GM23248 (cell line): ENCODE results near the gene CPNE5. TPM values are rescaled to one million over a fixed set of nuclear protein-coding genes. Genes with fewer than 3 reads are reported as not detected.

Source experiments
- DNase-seq: peaks from one replicate; pipeline ENCODE4 v3.0.0-alpha.2; 2015
- H2AFZ ChIP-seq: fragments of 200-600 bp; sonication (generic); 2 replicates; pipeline ENCODE4 v1.6.1; 2016; ENCODE audit warnings: antibody characterized with exemption
- H3F3A ChIP-seq: fragments of 200-600 bp; sonication (generic); 2 replicates; pipeline ENCODE4 v1.6.1; 2016; ENCODE audit warnings: mild to moderate bottlenecking, antibody characterized with exemption, mixed run types; ENCODE audit not compliant: insufficient read depth
- H3K27ac ChIP-seq: fragments of 200-600 bp; sonication (generic); 2 replicates; pipeline ENCODE4 v1.5.1; 2016; ENCODE audit warnings: mild to moderate bottlenecking
- H3K27me3 ChIP-seq: fragments of 200-600 bp; sonication (generic); replicated peaks from 2 replicates; pipeline ENCODE4 v1.6.1; 2016; ENCODE audit warnings: mild to moderate bottlenecking; ENCODE audit not compliant: insufficient read depth
- H3K36me3 ChIP-seq: fragments of 200-600 bp; sonication (generic); 2 replicates; pipeline ENCODE4 v1.6.1; 2016; ENCODE audit warnings: low read depth, mild to moderate bottlenecking
- H3K4me1 ChIP-seq: fragments of 200-600 bp; sonication (generic); 2 replicates; pipeline ENCODE4 v1.6.1; 2016; ENCODE audit warnings: mild to moderate bottlenecking; ENCODE audit not compliant: insufficient read depth
- H3K4me2 ChIP-seq: fragments of 200-600 bp; sonication (generic); one replicate; pipeline ENCODE4 v1.6.1; 2016; ENCODE audit warnings: mild to moderate bottlenecking; ENCODE audit not compliant: unreplicated experiment
- H3K4me3 ChIP-seq: fragments of 200-600 bp; sonication (generic); 2 replicates; pipeline ENCODE4 v1.5.1; 2016; ENCODE audit warnings: mild to moderate bottlenecking
- H3K79me2 ChIP-seq: fragments of 200-600 bp; sonication (generic); 2 replicates; pipeline ENCODE4 v1.6.1; 2016; ENCODE audit warnings: mild to moderate bottlenecking; ENCODE audit not compliant: insufficient read depth
- H3K9ac ChIP-seq: fragments of 200-600 bp; sonication (generic); 2 replicates; pipeline ENCODE4 v1.6.1; 2016; ENCODE audit warnings: mild to moderate bottlenecking
- H3K9me2 ChIP-seq: fragments of 200-600 bp; sonication (generic); 2 replicates; pipeline ENCODE4 v1.6.1; 2016; ENCODE audit warnings: mixed run types, mild to moderate bottlenecking, moderate library complexity; ENCODE audit not compliant: insufficient read depth
- H3K9me3 ChIP-seq: fragments of 200-600 bp; sonication (generic); one replicate; pipeline ENCODE4 v1.6.1; 2017; ENCODE audit warnings: low read depth
- H4K20me1 ChIP-seq: fragments of 200-600 bp; sonication (generic); 2 replicates; pipeline ENCODE4 v1.6.0; 2016; ENCODE audit not compliant: insufficient read depth
- EZH2 ChIP-seq: fragments of 200-600 bp; sonication (generic); IDR thresholded peaks from 2 replicates; pipeline ENCODE4 v1.6.1; 2018; ENCODE audit warnings: antibody characterized with exemption, mild to moderate bottlenecking; ENCODE audit not compliant: insufficient read depth, poor library complexity, severe bottlenecking
- EZH2phosphoT487 ChIP-seq: fragments of 200-600 bp; sonication (generic); IDR thresholded peaks from 2 replicates; pipeline ENCODE4 v1.6.1; 2018; ENCODE audit warnings: antibody characterized with exemption, moderate library complexity, mild to moderate bottlenecking, low read depth; ENCODE audit not compliant: insufficient read depth
- WGBS, 2 experiments: methylation state at CpG; one replicate each; pipeline ENCODE4 v1.1.6; 2015 to 2017; ENCODE audit warnings: low lambda C conversion rate in 2 of 2, low coverage in 1 of 2; ENCODE audit errors: missing lambda C conversion rate in 2 of 2; 5-methylcytosine and 5-hydroxymethylcytosine counted together
- in situ Hi-C: fragments of 300-500 bp; cut with MboI; formaldehyde crosslinking; loops from 2 replicates; pipeline ENCODE4 v1.15.0; 2020
- polyA plus RNA-seq: library from polyadenylated mRNA; unstranded; fragments of >200 nt; fragmentation: Nextera tagmentation; extraction: Ambion mirVana; gene quantifications from 2 replicates; pipeline ENCODE4 v1.2.1, GENCODE V29; 2016
- total RNA-seq: library from RNA; depleted of rRNA; stranded (reverse); fragments of >200 nt; shearing (Covaris generic); gene quantifications from 2 replicates; pipeline ENCODE4 v1.2.3, GENCODE V29; 2014

CPNE5 gene
- total and polyA plus RNA-seq, 2 experiments from 2014 or later = 0.23 TPM; not detected in 1

DNA sequence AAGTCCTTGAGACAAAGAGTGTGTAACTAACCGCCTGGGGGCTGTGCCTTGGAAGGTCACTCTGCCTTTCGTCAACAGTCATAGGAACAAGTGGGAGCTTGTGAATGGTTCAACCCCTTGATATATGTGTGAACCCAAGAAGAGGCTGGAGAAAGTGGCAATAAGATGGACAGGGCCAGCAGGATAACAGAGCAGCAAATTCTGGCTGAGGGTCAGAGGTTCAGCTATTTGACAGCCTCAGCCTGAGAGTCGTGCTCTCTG lies 54.9 kb downstream of the CPNE5 start:
- Histone ChIP-seq H3F3A (no peaks in the 10 kb centered on the region), H3K4me1 (peaks cover 9% of the 10 kb centered on the region), H4K20me1 (no peaks in the 10 kb centered on the region), H3K36me3 (no peaks in the 10 kb centered on the region), H3K9me2 (no peaks in the 10 kb centered on the region), H2AFZ (no peak overlapping the region), H3K4me2 (no peak overlapping the region), H3K9me3 (no peaks in the 10 kb centered on the region), H3K27me3 (no peaks in the 10 kb centered on the region; the same call in 1 of the 2 replicates), H3K27ac (no peak overlapping the region), H3K9ac (no peak overlapping the region), H3K79me2 (no peaks in the 10 kb centered on the region), H3K4me3 (no peak overlapping the region)
- no peak for DNase-seq
- TF ChIP-seq EZH2 (no peak), EZH2phosphoT487 (no peak)
- in situ Hi-C loops = no loop called here
- 79 to 92% methylated on average over 3 of the region's 3 CpGs for WGBS, 2 experiments

DNA sequence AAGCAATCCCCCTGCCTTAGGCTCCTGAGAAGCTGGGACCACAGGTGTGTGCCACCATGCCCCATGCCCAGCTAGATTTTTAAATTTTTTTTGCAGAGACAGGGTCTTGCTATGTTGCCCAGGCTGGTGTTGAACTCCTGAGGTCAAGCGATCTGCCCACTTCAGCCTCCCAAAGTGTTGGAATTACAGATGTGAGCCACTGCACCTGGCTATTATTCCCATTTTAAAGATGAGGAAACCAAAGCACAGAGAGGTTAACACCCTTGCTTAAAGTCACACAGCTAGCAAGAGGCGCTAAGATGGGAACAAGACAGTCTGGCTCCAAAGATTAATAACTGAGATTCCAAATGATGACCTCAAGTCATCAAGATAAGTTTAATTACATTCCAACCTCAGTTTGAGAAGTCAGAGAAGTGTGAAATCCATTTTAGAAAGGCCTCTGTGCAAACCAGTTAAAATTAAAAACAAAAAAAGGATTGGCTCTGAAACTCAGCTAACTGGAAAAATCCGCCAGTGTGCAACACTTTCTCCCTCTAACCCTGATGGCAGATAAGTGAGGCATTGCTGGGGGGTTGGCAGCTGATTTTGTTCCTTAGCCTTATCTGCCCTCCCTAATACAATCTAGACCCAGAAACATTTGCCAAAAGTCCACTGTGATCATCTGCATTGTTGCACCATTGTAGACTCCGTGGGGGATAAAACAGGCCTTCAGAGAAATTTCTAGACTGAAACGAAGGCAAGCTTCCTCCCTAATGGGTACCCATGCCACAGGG lies 55.5 kb downstream of the CPNE5 start:
- WGBS, 2 experiments = 91 to 94% methylated on average over 5 of the region's 5 CpGs
- H3K36me3 ChIP-seq = no peaks in the 10 kb centered on the region
- H3K79me2 ChIP-seq = no peaks in the 10 kb centered on the region
- H4K20me1 ChIP-seq = no peaks in the 10 kb centered on the region
- H2AFZ ChIP-seq = no peak overlapping the region
- no peak overlapping the region for H3K27ac ChIP-seq
- H3K9me3 ChIP-seq = no peaks in the 10 kb centered on the region
- in situ Hi-C loops = no loop called here
- H3K4me3 ChIP-seq = no peak overlapping the region
- no peak overlapping the region for H3K9ac ChIP-seq
- peaks cover 4% of the 10 kb centered on the region for H3K4me1 ChIP-seq
- TF ChIP-seq EZH2 (no peak), EZH2phosphoT487 (no peak)
- H3K9me2 ChIP-seq = no peaks in the 10 kb centered on the region
- no peak overlapping the region for H3K4me2 ChIP-seq
- DNase-seq = no peak
- no peaks in the 10 kb centered on the region for H3K27me3 ChIP-seq
- no peaks in the 10 kb centered on the region for H3F3A ChIP-seq

DNA sequence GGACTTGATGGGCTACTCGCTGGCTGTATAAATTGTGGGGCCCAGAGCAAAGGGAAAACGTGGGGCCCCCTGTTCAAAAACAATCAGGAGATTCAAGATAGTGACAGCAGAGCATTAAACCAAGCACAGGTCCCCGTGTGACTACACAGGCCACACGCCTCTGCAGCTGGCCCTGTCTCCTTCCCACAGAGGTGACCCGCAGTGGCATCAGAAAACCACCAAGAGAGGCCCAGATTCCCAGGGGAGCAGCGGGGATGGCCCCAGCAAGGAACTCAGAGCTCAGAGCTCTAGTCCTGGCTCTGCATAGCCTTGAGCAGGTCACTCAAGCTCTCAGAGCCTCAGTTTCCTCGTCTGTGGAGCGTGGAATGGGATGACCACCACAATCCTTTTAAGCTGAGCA lies 57.6 kb downstream of the CPNE5 start:
- Histone ChIP-seq H2AFZ (no peak overlapping the region), H3K4me2 (no peak overlapping the region), H4K20me1 (no peaks in the 10 kb centered on the region), H3K9me3 (no peaks in the 10 kb centered on the region), H3K79me2 (no peaks in the 10 kb centered on the region), H3K36me3 (no peaks in the 10 kb centered on the region), H3K9ac (no peak overlapping the region), H3F3A (no peaks in the 10 kb centered on the region), H3K27me3 (no peaks in the 10 kb centered on the region), H3K9me2 (no peaks in the 10 kb centered on the region), H3K27ac (no peak overlapping the region), H3K4me3 (no peak overlapping the region), H3K4me1 (no peaks in the 10 kb centered on the region)
- TF ChIP-seq EZH2 (no peak), EZH2phosphoT487 (no peak)
- WGBS, 2 experiments = 74 to 75% methylated on average over 8 of the region's 8 CpGs
- no peak for DNase-seq
- in situ Hi-C loops = no loop called here

DNA sequence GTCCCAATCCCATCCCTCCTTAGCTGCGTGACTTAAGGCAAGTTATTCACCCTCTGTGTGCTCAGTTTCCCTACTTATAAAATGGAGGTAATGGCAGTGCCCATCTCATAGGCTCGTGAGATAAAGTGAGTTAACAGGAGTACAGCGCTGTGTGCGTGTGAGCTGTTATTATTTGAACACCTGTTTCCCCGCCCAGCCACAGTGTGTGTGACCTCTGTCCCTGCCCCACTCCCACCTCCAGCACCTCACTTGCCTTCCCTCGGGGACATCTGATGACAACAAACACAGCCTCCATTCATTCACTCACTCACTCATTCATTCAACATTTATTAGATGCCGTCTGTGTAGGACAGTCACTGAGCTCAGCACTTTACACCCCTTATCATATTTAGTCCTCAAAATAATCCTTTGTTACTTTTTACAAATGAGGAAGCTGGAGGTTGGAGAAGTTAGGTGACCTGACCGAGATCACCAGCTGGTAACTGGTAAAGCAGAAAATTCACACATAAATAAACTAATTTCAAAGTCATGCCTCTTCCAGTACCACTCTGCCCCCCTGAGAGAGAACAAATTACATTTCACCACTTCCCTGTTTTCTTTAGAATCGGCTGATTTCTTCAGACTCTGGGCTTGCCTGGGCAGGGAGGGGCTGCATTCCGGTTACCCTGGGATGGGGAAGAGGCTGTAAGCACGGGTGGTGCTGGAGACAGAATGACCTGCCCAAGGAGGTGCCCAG lies 58.6 kb downstream of the CPNE5 start:
- no peak overlapping the region for H3K4me2 ChIP-seq
- no peaks in the 10 kb centered on the region for H3K36me3 ChIP-seq
- no peak overlapping the region for H3K4me3 ChIP-seq
- H3K79me2 ChIP-seq = no peaks in the 10 kb centered on the region
- no peak overlapping the region for H3K27ac ChIP-seq
- no peaks in the 10 kb centered on the region for H3K27me3 ChIP-seq
- no peak for TF ChIP-seq EZH2
- no peak for TF ChIP-seq EZH2phosphoT487
- no peak overlapping the region for H2AFZ ChIP-seq
- H3K9ac ChIP-seq = no peak overlapping the region
- 78% methylated on average over 11 of the region's 11 CpGs for WGBS, 2 experiments
- no peak for DNase-seq
- H4K20me1 ChIP-seq = no peaks in the 10 kb centered on the region
- no peaks in the 10 kb centered on the region for H3K9me2 ChIP-seq
- H3K9me3 ChIP-seq = no peaks in the 10 kb centered on the region
- no peaks in the 10 kb centered on the region for H3K4me1 ChIP-seq
- in situ Hi-C loops = no loop called here
- no peaks in the 10 kb centered on the region for H3F3A ChIP-seq
